Right atrium auricular region (tissue), 2 donors: ENCODE measurements around the gene GOLGA6D. TPM values are rescaled to one million over a fixed set of nuclear protein-coding genes. Genes with fewer than 3 reads are reported as not detected.
"Not testable (repeated sequence)": the region's sequence is repeated elsewhere in the genome, so short reads cannot be mapped to it uniquely, and the experiment has no call there.

Experiments used
- DNase-seq: peaks from one replicate; pipeline ENCODE4 v3.0.0-alpha.2; 2019; ENCODE audit warnings: low spot score
- H3K27ac ChIP-seq, 2 donors: fragments of 200-600 bp; sonication (generic); 1 replicate in 1 of 2; 2 replicates in 1 of 2; pipeline ENCODE4 v1.5.1; 2016 to 2019
- H3K27me3 ChIP-seq, 2 donors: fragments of 200-600 bp; sonication (generic); one replicate each; pipeline versions ENCODE4 v1.5.1 to v1.6.0; 2017 to 2019
- H3K36me3 ChIP-seq: fragments of 200-600 bp; sonication (generic); one replicate; pipeline ENCODE4 v1.5.1; 2016
- H3K4me1 ChIP-seq, 2 donors: fragments of 200-600 bp; sonication (generic); one replicate each; pipeline versions ENCODE4 v1.5.1 to v1.6.0; 2017 to 2019
- H3K4me3 ChIP-seq, 2 donors: fragments of 200-600 bp; sonication (generic); 1 replicate in 1 of 2; 2 replicates in 1 of 2; pipeline ENCODE4 v1.5.1; 2017 to 2019; ENCODE audit warnings: mild to moderate bottlenecking in 1 of 2, moderate library complexity in 1 of 2
- H3K9me3 ChIP-seq, 2 donors: fragments of 200-600 bp; sonication (generic); one replicate each; pipeline ENCODE4 v1.5.1; 2019
- CTCF ChIP-seq, 2 donors: fragments of 200-600 bp; sonication (generic); IDR thresholded peaks; one replicate each; pipeline ENCODE4 v1.5.1; 2019; ENCODE audit warnings: antibody characterized with exemption in 2 of 2
- total RNA-seq, 2 donors: library from RNA; depleted of rRNA; stranded (reverse); fragments of >200 nt; gene quantifications; one replicate each; pipeline ENCODE4 v1.1.0, GENCODE V29; 2016

Gene GOLGA6D
- total RNA-seq, 2 donors from 2014 or later: not detected

- H3K4me1 ChIP-seq: no peaks in the 10 kb centered on the region
- H3K27me3 ChIP-seq: no peaks in the 10 kb centered on the region
- no peaks in the 10 kb centered on the region for H3K36me3 ChIP-seq
- no peak for DNase-seq
- no peak overlapping the region for H3K27ac ChIP-seq
- no peaks in the 10 kb centered on the region for H3K9me3 ChIP-seq
- no peak overlapping the region for H3K4me3 ChIP-seq
- TF ChIP-seq CTCF (IDR thresholded peaks at IDR 0.05): no peak
Measured at GRCh38 chr15:75314552-75315290, 32.1 kb downstream of the GOLGA6D start.

GRCh38 chr15:75319231-75319897 lies 36.7 kb downstream of the GOLGA6D start:
- H3K4me3 ChIP-seq, H3K27ac ChIP-seq, H3K9me3 ChIP-seq, H3K4me1 ChIP-seq, H3K36me3 ChIP-seq, DNase-seq, H3K27me3 ChIP-seq: not testable (repeated sequence)

GRCh38 chr15:75321711-75322110 lies 39.1 kb downstream of the GOLGA6D start:
- DNase-seq: no peak
- no peak overlapping the region for H3K4me3 ChIP-seq
- no peaks in the 10 kb centered on the region for H3K36me3 ChIP-seq
- no peak for TF ChIP-seq CTCF (IDR thresholded peaks at IDR 0.05)
- H3K27me3 ChIP-seq: no peaks in the 10 kb centered on the region
- no peaks in the 10 kb centered on the region for H3K9me3 ChIP-seq
- no peak overlapping the region for H3K27ac ChIP-seq
- no peaks in the 10 kb centered on the region for H3K4me1 ChIP-seq

- no peak for TF ChIP-seq CTCF (IDR thresholded peaks at IDR 0.05)
Measured at GRCh38 chr15:75325922-75326321, 43.3 kb downstream of the GOLGA6D start.

GRCh38 chr15:75327005-75327404 lies 44.4 kb downstream of the GOLGA6D start:
- H3K36me3 ChIP-seq: no peaks in the 10 kb centered on the region
- TF ChIP-seq CTCF (IDR thresholded peaks at IDR 0.05): no peak
- no peak overlapping the region for H3K27ac ChIP-seq
- no peaks in the 10 kb centered on the region for H3K9me3 ChIP-seq
- H3K4me3 ChIP-seq: no peak overlapping the region
- no peak for DNase-seq
- H3K4me1 ChIP-seq: no peaks in the 10 kb centered on the region
- H3K27me3 ChIP-seq: no peaks in the 10 kb centered on the region

More at GRCh38 chr15:75325922-75326321, 43.3 kb downstream of the GOLGA6D start:
- Histone ChIP-seq H3K4me1 (no peaks in the 10 kb centered on the region), H3K4me3 (no peak overlapping the region), H3K9me3 (no peaks in the 10 kb centered on the region), H3K36me3 (no peaks in the 10 kb centered on the region), H3K27ac (no peak overlapping the region), H3K27me3 (no peaks in the 10 kb centered on the region)
- DNase-seq: no peak

- H3K27ac ChIP-seq: no peak overlapping the region
- no peaks in the 10 kb centered on the region for H3K9me3 ChIP-seq
- H3K36me3 ChIP-seq: no peaks in the 10 kb centered on the region
- DNase-seq: no peak
- TF ChIP-seq CTCF (IDR thresholded peaks at IDR 0.05): no peak
- H3K4me1 ChIP-seq: no peaks in the 10 kb centered on the region
- no peak overlapping the region for H3K4me3 ChIP-seq
- H3K27me3 ChIP-seq: no peaks in the 10 kb centered on the region
Measured at GRCh38 chr15:75327491-75327890, 44.9 kb downstream of the GOLGA6D start.
